Measurements from ENCODE around the gene MGAT5B. TPM values are rescaled to one million over a fixed set of nuclear protein-coding genes. Genes with fewer than 3 reads are reported as not detected.
"Not testable (repeated sequence)": the region's sequence is repeated elsewhere in the genome, so short reads cannot be mapped to it uniquely, and the experiment has no call there.

Gene MGAT5B
- total RNA-seq, 1 donor from 2014 or later, result 0.20 TPM

DNA sequence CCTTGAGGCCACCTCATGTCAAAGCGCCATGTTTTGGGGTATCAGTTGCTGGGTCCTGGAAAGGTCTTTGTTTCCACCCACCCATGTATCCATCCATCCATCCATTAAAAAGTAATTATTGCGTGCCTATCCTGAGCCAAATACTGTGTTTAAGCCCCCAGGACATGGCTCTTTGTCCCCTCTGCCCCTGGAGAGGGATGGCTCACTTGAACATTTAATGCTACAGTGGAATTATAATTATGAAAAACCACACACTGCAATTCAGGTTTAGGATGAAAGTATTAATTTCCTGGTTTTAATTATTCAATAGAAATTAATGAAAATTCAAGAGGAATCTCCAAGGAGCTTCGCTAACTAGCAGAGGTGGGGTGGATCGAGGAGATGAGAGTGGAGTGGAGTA, 97.8 kb downstream of the MGAT5B start:
- H3K9me3 Mint-ChIP-seq (ENCODE audit: low read depth), result no peaks in the 10 kb centered on the region
- H3K4me1 Mint-ChIP-seq (ENCODE audit: low read depth), result peaks cover 14% of the 10 kb centered on the region
- TF ChIP-seq, protein P1, sequence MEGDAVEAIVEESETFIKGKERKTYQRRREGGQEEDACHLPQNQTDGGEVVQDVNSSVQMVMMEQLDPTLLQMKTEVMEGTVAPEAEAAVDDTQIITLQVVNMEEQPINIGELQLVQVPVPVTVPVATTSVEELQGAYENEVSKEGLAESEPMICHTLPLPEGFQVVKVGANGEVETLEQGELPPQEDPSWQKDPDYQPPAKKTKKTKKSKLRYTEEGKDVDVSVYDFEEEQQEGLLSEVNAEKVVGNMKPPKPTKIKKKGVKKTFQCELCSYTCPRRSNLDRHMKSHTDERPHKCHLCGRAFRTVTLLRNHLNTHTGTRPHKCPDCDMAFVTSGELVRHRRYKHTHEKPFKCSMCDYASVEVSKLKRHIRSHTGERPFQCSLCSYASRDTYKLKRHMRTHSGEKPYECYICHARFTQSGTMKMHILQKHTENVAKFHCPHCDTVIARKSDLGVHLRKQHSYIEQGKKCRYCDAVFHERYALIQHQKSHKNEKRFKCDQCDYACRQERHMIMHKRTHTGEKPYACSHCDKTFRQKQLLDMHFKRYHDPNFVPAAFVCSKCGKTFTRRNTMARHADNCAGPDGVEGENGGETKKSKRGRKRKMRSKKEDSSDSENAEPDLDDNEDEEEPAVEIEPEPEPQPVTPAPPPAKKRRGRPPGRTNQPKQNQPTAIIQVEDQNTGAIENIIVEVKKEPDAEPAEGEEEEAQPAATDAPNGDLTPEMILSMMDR (IDR thresholded peaks at IDR 0.05), result no peak
- H3K27me3 Mint-ChIP-seq (ENCODE audit: low read depth), result peaks cover 56% of the 10 kb centered on the region
- H3K27ac Mint-ChIP-seq (ENCODE audit: unreplicated experiment), result no peak overlapping the region
- H3K4me3 Mint-ChIP-seq (ENCODE audit: unreplicated experiment), result no peak overlapping the region
- H3K36me3 Mint-ChIP-seq (ENCODE audit: low read depth), result no peaks in the 10 kb centered on the region
- DNase-seq (ENCODE audit: low spot score), result no peak

DNA sequence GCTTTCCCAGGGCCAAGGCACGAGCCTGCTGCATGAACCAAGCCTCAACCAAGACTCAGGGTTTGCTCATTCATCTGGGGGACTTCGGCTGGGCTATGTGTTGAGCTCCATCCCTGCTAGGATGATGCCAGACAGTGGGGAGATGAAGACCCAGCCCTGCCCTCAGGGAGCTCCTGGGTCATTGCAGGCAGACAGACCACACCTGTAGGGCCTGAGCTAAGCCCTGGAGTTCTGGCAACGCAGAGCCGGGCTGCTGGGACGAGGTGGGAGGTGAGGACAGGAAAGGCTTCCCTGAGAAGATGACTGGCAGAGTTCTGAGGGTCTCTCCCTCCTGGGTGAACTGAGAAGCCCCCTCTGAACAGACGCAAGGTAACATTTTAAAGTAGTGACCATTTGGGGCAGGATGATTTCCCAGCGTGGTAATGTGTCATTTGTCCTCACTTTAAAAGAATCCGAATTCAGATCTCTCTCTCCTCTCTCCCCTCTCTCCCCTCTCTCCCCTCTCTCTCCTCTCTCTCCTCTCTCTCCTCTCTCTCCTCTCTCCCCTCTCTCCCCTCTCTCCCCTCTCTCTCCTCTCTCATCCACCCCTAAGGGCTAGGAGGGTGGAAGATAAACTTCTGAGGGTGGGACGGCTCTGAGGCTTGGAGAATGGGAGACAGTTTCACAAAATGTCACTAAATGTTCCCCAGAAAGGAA, 98.4 kb downstream of the MGAT5B start:
- Mint-ChIP-seq H3K27ac (ENCODE audit: unreplicated experiment) (no peak overlapping the region), H3K4me3 (ENCODE audit: unreplicated experiment) (no peak overlapping the region), H3K4me1 (ENCODE audit: low read depth) (peaks cover 14% of the 10 kb centered on the region), H3K9me3 (ENCODE audit: low read depth) (no peaks in the 10 kb centered on the region), H3K27me3 (ENCODE audit: low read depth) (peaks cover 57% of the 10 kb centered on the region), H3K36me3 (ENCODE audit: low read depth) (no peaks in the 10 kb centered on the region)
- TF ChIP-seq, protein P1 (IDR thresholded peaks at IDR 0.05), result no peak
- no peak for DNase-seq (ENCODE audit: low spot score)

DNA sequence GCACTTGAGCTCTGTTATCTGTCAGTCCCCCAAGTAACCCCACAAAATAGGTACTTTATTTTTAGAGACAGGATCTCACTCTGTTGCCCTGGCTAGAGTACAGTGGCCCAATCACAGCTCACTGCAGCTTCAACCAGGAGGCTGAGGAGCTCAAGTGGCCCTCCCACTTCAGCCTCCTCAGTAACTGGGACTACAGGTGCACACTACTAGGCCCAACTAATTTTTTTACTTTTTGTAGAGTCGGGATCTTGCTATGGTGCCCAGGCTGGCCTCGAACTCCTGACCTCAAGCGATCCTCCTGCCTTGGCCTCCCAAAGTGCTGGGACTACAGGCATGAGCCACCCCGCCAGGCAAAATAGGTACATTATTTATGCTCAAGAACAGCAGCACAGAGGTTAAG, 99.6 kb downstream of the MGAT5B start:
- TF ChIP-seq, protein P1 (IDR thresholded peaks at IDR 0.05), result no peak
- Mint-ChIP-seq H3K27ac (ENCODE audit: unreplicated experiment) (no peak overlapping the region), H3K9me3 (ENCODE audit: low read depth) (no peaks in the 10 kb centered on the region), H3K36me3 (ENCODE audit: low read depth) (no peaks in the 10 kb centered on the region), H3K27me3 (ENCODE audit: low read depth) (peaks cover 57% of the 10 kb centered on the region), H3K4me1 (ENCODE audit: low read depth) (peaks cover 14% of the 10 kb centered on the region), H3K4me3 (ENCODE audit: unreplicated experiment) (no peak overlapping the region)
- no peak for DNase-seq (ENCODE audit: low spot score)

DNA sequence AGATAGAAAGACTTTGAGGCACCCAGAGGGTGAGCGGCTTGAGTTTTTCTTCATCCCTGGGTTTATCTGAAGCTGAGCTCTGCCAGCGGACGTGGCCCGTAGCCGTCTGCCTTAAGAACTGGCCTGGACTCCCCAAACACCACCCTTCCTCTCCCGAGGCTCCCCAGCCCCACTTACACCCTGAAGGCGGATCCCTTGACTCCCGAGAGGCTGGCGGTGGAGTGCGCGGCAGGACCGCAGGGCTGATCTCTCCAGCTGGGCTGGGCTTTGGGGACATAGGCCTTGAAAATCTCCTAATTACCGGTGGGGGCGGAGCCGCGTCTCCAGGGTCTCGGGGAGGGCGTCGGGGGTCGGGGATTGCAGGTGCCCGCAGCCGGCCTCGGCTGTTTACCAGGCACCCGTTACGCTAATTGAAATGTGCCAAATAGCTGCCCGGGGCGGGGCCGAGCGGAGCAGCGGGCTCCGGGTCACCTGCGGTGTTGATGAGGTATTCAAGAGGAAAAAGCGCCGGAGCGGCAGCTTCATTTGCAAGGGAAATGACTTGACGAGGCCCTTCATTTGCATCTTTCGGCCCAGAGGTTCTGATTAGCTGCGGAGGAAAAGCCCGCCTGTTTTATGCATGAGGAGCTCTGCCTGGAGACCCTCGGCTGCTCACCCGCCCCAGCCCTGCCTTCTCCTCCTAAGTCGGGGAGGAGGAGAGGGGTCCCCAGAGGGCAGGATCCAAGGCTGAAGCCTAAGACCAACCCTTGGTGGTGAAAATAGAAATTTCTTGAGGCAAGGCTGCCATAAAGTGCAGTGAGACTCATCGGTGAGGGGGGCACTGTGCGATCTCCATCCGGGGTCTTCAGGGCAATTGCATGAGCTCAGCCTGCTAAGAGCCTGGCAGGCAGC, 100.7 kb downstream of the MGAT5B start:
- DNase-seq (ENCODE audit: low spot score), result no peak
- TF ChIP-seq, protein P1 (IDR thresholded peaks at IDR 0.05), result no peak
- no peak overlapping the region for H3K27ac Mint-ChIP-seq (ENCODE audit: unreplicated experiment)
- H3K9me3 Mint-ChIP-seq (ENCODE audit: low read depth), result no peaks in the 10 kb centered on the region
- H3K4me3 Mint-ChIP-seq (ENCODE audit: unreplicated experiment), result peak overlapping the region; percentile 67
- peaks cover 65% of the 10 kb centered on the region for H3K27me3 Mint-ChIP-seq (ENCODE audit: low read depth)
- no peaks in the 10 kb centered on the region for H3K36me3 Mint-ChIP-seq (ENCODE audit: low read depth)
- H3K4me1 Mint-ChIP-seq (ENCODE audit: low read depth), result peaks cover 14% of the 10 kb centered on the region

DNA sequence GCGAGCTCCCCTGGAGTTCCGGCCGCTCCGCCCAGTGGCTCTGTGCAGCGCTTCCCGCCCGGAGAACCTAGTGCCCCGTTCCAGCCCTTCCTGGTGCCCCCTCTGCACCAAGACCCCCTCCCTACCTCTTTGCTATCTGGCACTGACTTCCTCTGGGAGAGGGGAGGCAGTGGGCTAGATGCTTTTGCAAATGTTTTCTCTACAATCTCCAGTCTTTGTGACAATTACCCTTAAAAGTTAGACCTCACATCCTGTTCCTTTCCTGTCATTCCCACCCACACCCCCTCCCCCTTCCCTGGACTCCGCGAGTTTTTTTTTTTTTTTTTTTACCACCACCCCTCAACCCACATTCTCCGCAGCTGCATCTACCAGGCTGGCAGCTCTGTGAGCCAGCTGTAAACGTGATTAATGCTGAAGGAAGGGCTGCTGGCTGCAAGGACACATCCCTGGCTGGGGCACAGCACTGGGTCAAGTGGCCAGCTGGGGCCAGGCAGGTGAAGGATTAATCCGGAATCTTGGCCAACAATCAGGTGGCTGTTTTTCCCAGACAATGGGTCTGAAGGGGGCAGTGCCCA, 101.5 kb downstream of the MGAT5B start:
- Mint-ChIP-seq H3K9me3 (ENCODE audit: low read depth) (no peaks in the 10 kb centered on the region), H3K36me3 (ENCODE audit: low read depth) (no peaks in the 10 kb centered on the region), H3K4me3 (ENCODE audit: unreplicated experiment) (peak overlapping the region; percentile 67), H3K27me3 (ENCODE audit: low read depth) (peaks cover 64% of the 10 kb centered on the region), H3K4me1 (ENCODE audit: low read depth) (peaks cover 14% of the 10 kb centered on the region), H3K27ac (ENCODE audit: unreplicated experiment) (peak overlapping the region; percentile 41)
- TF ChIP-seq, protein P1 (IDR thresholded peaks at IDR 0.05), result no peak
- DNase-seq (ENCODE audit: low spot score), result no peak

DNA sequence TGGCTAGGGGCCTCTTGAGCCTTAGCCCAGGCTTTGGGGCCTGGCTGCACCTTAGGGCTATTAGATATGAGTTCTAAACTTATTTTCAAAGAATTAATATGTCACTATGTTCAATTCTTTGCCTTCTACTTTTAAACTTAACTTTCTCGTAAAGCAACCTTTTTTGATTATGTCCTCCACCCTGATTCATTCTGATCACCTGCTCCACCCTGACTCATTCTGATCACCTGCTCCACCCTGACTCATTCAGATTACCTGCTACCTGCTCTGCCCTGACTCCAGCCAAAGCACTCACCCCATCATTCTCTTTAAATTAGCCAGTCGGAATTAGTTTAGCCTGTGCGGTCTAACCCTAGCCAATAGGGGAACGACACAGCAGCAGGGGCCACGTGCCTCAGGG, 102.0 kb downstream of the MGAT5B start:
- not testable (repeated sequence) for H3K9me3 Mint-ChIP-seq (ENCODE audit: low read depth); H3K4me3 Mint-ChIP-seq (ENCODE audit: unreplicated experiment); DNase-seq (ENCODE audit: low spot score); H3K36me3 Mint-ChIP-seq (ENCODE audit: low read depth); H3K27ac Mint-ChIP-seq (ENCODE audit: unreplicated experiment)
- Mint-ChIP-seq H3K27me3 (ENCODE audit: low read depth) (peaks cover 64% of the 10 kb centered on the region), H3K4me1 (ENCODE audit: low read depth) (peaks cover 14% of the 10 kb centered on the region)

All from chondrocyte (in vitro differentiated cells).